Stimulated activated CD8-positive, alpha-beta memory T cell treated with anti-CD3 and anti-CD28 coated beads, Interleukin-2, amount 100 ng/mL, for 1 hour (primary cell): ENCODE results near the gene NCOR2.

Experiments
- DNase-seq, 2 donors: peaks; one replicate each; pipeline ENCODE4 v3.0.0-alpha.2; 2020; ENCODE audit warnings: low read depth in 2 of 2

The NCOR2 gene

GRCh38 chr12:124560146-124560890 lies 7.1 kb downstream of the NCOR2 start:
- no peak for DNase-seq

- DNase-seq, result no peak
Measured at GRCh38 chr12:124559182-124560017, 8.0 kb downstream of the NCOR2 start.

GRCh38 chr12:124558313-124558712 lies 9.1 kb downstream of the NCOR2 start:
- no peak for DNase-seq

- DNase-seq, result no peak
Measured at GRCh38 chr12:124557518-124558223, 9.7 kb downstream of the NCOR2 start.

GRCh38 chr12:124556896-124557501 lies 10.4 kb downstream of the NCOR2 start:
- DNase-seq, result no peak

GRCh38 chr12:124556074-124556466 lies 11.3 kb downstream of the NCOR2 start:
- DNase-seq, result no peak

- no peak for DNase-seq
Measured at GRCh38 chr12:124555168-124556073, 12.0 kb downstream of the NCOR2 start.

GRCh38 chr12:124554429-124555029 lies 12.9 kb downstream of the NCOR2 start:
- DNase-seq, result no peak

- DNase-seq, result no peak
Measured at GRCh38 chr12:124553862-124554428, 13.5 kb downstream of the NCOR2 start.

GRCh38 chr12:124551268-124552144 lies 15.9 kb downstream of the NCOR2 start:
- no peak for DNase-seq

- no peak for DNase-seq
Measured at GRCh38 chr12:124550123-124551089, 17.0 kb downstream of the NCOR2 start.

GRCh38 chr12:124549629-124550028 lies 17.8 kb downstream of the NCOR2 start:
- DNase-seq, result no peak

- DNase-seq, result no peak
Measured at GRCh38 chr12:124548854-124549378, 18.5 kb downstream of the NCOR2 start.

GRCh38 chr12:124547626-124548025 lies 19.8 kb downstream of the NCOR2 start:
- no peak for DNase-seq

GRCh38 chr12:124545508-124546418 lies 21.6 kb downstream of the NCOR2 start:
- no peak for DNase-seq

- no peak for DNase-seq
Measured at GRCh38 chr12:124544983-124545382, 22.4 kb downstream of the NCOR2 start.
